SK-N-SH treated with all-trans-retinoic acid at 6 μM for 48 hours (cell line): ENCODE measurements around the gene UGGT1.

Experiments used
- ATAC-seq: fragments of 200-7000 bp; cut with Tn5 transposase; 3 replicates; pipeline ENCODE4 v1.9.1; 2020; ENCODE audit warnings: mild to moderate bottlenecking, moderate library complexity
- ARNTL ChIP-seq: fragments of 450-650 bp; formaldehyde crosslinking; IDR thresholded peaks from 2 replicates; pipeline ENCODE4 v1.5.0; 2020; ENCODE audit warnings: low read depth, mild to moderate bottlenecking, moderate library complexity, borderline replicate concordance
- BACH2 ChIP-seq: fragments of 250-450 bp; sonication (Bioruptor Pico); IDR thresholded peaks from 2 replicates; pipeline ENCODE4 v1.9.0; 2021; ENCODE audit warnings: mild to moderate bottlenecking, borderline replicate concordance
- CSRNP3 ChIP-seq: fragments of 250-450 bp; sonication (Bioruptor Pico); IDR thresholded peaks from 2 replicates; pipeline ENCODE4 v1.5.1; 2021; ENCODE audit warnings: mild to moderate bottlenecking, moderate library complexity
- ESRRG ChIP-seq: fragments of 250-450 bp; sonication (Bioruptor Pico); IDR thresholded peaks from 2 replicates; pipeline ENCODE4 v1.6.1; 2021; ENCODE audit warnings: mild to moderate bottlenecking
- GLIS3 ChIP-seq: fragments of 250-450 bp; sonication (Bioruptor Pico); IDR thresholded peaks from 2 replicates; pipeline ENCODE4 v1.5.0; 2020; ENCODE audit warnings: mild to moderate bottlenecking, moderate library complexity
- ISL1 ChIP-seq: fragments of 250-450 bp; sonication (Bioruptor Pico); IDR thresholded peaks from 2 replicates; pipeline ENCODE4 v2.1.2; 2022; ENCODE audit warnings: mild to moderate bottlenecking, moderate library complexity
- OSR1 ChIP-seq: fragments of 250-450 bp; sonication (Bioruptor Pico); IDR thresholded peaks from 2 replicates; pipeline ENCODE4 v1.8.0; 2022; ENCODE audit warnings: moderate library complexity, mild to moderate bottlenecking, inconsistent platforms
- POU6F1 ChIP-seq: fragments of 250-450 bp; sonication (Bioruptor Pico); IDR thresholded peaks from 2 replicates; pipeline ENCODE4 v1.8.0; 2021; ENCODE audit warnings: low read depth, mild to moderate bottlenecking, moderate library complexity, borderline replicate concordance
- PPARA ChIP-seq: fragments of 250-450 bp; sonication (Bioruptor Pico); IDR thresholded peaks from 2 replicates; pipeline ENCODE4 v1.5.0; 2020; ENCODE audit warnings: mild to moderate bottlenecking, borderline replicate concordance
- RARB ChIP-seq: fragments of 250-450 bp; sonication (Bioruptor Pico); IDR thresholded peaks from 2 replicates; pipeline ENCODE4 v1.8.0; 2021; ENCODE audit warnings: mild to moderate bottlenecking, moderate library complexity
- SNAI2 ChIP-seq: fragments of 250-450 bp; sonication (Bioruptor Pico); IDR thresholded peaks from 2 replicates; pipeline ENCODE4 v1.5.0; 2020; ENCODE audit warnings: mild to moderate bottlenecking, moderate library complexity
- TCF4 ChIP-seq: fragments of 250-450 bp; sonication (Bioruptor Pico); IDR thresholded peaks from 2 replicates; pipeline ENCODE4 v1.8.0; 2021; ENCODE audit warnings: mild to moderate bottlenecking, moderate library complexity, borderline replicate concordance
- TOX ChIP-seq: fragments of 250-450 bp; sonication (Bioruptor Pico); IDR thresholded peaks from 2 replicates; pipeline ENCODE4 v1.8.0; 2021; ENCODE audit warnings: mild to moderate bottlenecking, moderate library complexity, borderline replicate concordance
- TSHZ2 ChIP-seq: fragments of 250-450 bp; sonication (Bioruptor Pico); IDR thresholded peaks from 2 replicates; pipeline ENCODE4 v1.5.0; 2020; ENCODE audit warnings: mild to moderate bottlenecking, moderate library complexity
- ZC3H10 ChIP-seq: fragments of 250-450 bp; sonication (Bioruptor Pico); IDR thresholded peaks from 2 replicates; pipeline ENCODE4 v1.5.1; 2021; ENCODE audit warnings: mild to moderate bottlenecking, moderate library complexity
- ZFP3 ChIP-seq: fragments of 250-450 bp; sonication (Bioruptor Pico); IDR thresholded peaks from 2 replicates; pipeline ENCODE4 v1.5.0; 2020; ENCODE audit warnings: mild to moderate bottlenecking, moderate library complexity
- ZFP30 ChIP-seq: fragments of 450-650 bp; formaldehyde crosslinking; IDR thresholded peaks from 2 replicates; pipeline ENCODE4 v1.5.0; 2022; ENCODE audit warnings: mild to moderate bottlenecking, moderate library complexity
- ZNF565 ChIP-seq: fragments of 450-650 bp; formaldehyde crosslinking; conservative IDR thresholded peaks from 2 replicates; pipeline ENCODE4 v1.5.0; 2020; ENCODE audit warnings: low read depth, mild to moderate bottlenecking, moderate library complexity
- ZNF70 ChIP-seq: fragments of 450-650 bp; formaldehyde crosslinking; IDR thresholded peaks from 2 replicates; pipeline ENCODE4 v1.5.0; 2020; ENCODE audit warnings: mild to moderate bottlenecking, moderate library complexity
- ZNF8 ChIP-seq: fragments of 450-650 bp; formaldehyde crosslinking; IDR thresholded peaks from 2 replicates; pipeline ENCODE4 v1.5.0; 2020; ENCODE audit warnings: mild to moderate bottlenecking, moderate library complexity
- TF ChIP-seq, protein P1 (sequence below): fragments of 250-450 bp; sonication (Bioruptor Pico); IDR thresholded peaks from 2 replicates; pipeline ENCODE4 v1.5.1; 2020; ENCODE audit warnings: low read depth, mild to moderate bottlenecking, moderate library complexity
- TF ChIP-seq, protein P2 (sequence below): fragments of 250-450 bp; sonication (Bioruptor Pico); IDR thresholded peaks from 2 replicates; pipeline ENCODE4 v1.8.0; 2020; ENCODE audit warnings: mild to moderate bottlenecking, moderate library complexity, borderline replicate concordance

The UGGT1 gene

DNA sequence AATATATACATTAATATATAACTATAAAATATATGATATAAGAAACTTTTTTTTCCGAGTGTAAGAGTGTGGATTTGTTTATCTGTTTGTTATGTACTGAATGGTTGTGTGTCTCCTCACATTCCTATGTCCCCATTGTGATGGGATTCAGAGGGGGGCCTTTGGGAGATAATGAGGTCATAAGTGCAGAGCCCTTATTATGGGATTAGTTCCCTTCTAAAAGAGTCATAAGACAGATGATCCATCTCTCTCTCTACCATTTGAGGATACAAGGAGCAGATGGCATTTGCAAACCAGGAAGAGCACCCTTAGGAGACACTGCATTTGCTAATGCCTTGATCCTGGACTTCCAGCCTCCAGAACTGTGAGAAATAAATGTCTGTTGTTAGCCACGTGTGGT, 32.9 kb upstream of the UGGT1 start:
- ATAC-seq = no peak
- TF ChIP-seq, protein P1, sequence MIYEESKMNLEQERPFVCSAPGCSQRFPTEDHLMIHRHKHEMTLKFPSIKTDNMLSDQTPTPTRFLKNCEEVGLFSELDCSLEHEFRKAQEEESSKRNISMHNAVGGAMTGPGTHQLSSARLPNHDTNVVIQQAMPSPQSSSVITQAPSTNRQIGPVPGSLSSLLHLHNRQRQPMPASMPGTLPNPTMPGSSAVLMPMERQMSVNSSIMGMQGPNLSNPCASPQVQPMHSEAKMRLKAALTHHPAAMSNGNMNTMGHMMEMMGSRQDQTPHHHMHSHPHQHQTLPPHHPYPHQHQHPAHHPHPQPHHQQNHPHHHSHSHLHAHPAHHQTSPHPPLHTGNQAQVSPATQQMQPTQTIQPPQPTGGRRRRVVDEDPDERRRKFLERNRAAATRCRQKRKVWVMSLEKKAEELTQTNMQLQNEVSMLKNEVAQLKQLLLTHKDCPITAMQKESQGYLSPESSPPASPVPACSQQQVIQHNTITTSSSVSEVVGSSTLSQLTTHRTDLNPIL (CRISPR knock-in tag) = no peak
- TF ChIP-seq ZNF8 (CRISPR knock-in tag) (no peak), TCF4 (no peak), SNAI2 (no peak), TSHZ2 (CRISPR knock-in tag) (no peak), ZNF565 (CRISPR knock-in tag) (no peak), ISL1 (CRISPR knock-in tag) (no peak), ZC3H10 (CRISPR knock-in tag) (no peak), ESRRG (CRISPR knock-in tag) (no peak)
- TF ChIP-seq, all 23 proteins: peak for 0

- no peak for ATAC-seq
- TF ChIP-seq, protein P2, sequence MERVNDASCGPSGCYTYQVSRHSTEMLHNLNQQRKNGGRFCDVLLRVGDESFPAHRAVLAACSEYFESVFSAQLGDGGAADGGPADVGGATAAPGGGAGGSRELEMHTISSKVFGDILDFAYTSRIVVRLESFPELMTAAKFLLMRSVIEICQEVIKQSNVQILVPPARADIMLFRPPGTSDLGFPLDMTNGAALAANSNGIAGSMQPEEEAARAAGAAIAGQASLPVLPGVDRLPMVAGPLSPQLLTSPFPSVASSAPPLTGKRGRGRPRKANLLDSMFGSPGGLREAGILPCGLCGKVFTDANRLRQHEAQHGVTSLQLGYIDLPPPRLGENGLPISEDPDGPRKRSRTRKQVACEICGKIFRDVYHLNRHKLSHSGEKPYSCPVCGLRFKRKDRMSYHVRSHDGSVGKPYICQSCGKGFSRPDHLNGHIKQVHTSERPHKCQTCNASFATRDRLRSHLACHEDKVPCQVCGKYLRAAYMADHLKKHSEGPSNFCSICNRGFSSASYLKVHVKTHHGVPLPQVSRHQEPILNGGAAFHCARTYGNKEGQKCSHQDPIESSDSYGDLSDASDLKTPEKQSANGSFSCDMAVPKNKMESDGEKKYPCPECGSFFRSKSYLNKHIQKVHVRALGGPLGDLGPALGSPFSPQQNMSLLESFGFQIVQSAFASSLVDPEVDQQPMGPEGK (CRISPR knock-in tag) = no peak
- TF ChIP-seq CSRNP3 (CRISPR knock-in tag) (no peak), BACH2 (CRISPR knock-in tag) (no peak), POU6F1 (no peak), ESRRG (CRISPR knock-in tag) (no peak), SNAI2 (no peak), ZNF70 (CRISPR knock-in tag) (no peak), ZFP3 (CRISPR knock-in tag) (no peak), OSR1 (no peak), TOX (no peak), ZNF565 (CRISPR knock-in tag) (no peak), ISL1 (CRISPR knock-in tag) (no peak), RARB (CRISPR knock-in tag) (no peak), TCF4 (no peak), ARNTL (CRISPR knock-in tag) (no peak), PPARA (CRISPR knock-in tag) (no peak), GLIS3 (CRISPR knock-in tag) (no peak), ZFP30 (CRISPR knock-in tag) (no peak)
- TF ChIP-seq, protein P1 (CRISPR knock-in tag) = no peak
- TF ChIP-seq, all 23 proteins: peak for 0
These were observed 28.4 kb upstream of the UGGT1 start for GRCh38 chr2:128062571-128062970.
